KMS-11 (cell line): Measurements from ENCODE around the gene IPO4.

ENCODE experiments used
- H2AFZ ChIP-seq: fragments of 200-600 bp; sonication (generic); 2 replicates; pipeline ENCODE4 v1.6.1; 2016; ENCODE audit warnings: antibody characterized with exemption, mixed run types, low read depth
- H3K27ac ChIP-seq: fragments of 200-600 bp; sonication (generic); 2 replicates; pipeline ENCODE4 v1.6.1; 2016; ENCODE audit warnings: mild to moderate bottlenecking, mixed run types
- H3K27me3 ChIP-seq: fragments of 200-600 bp; sonication (generic); 2 replicates; pipeline ENCODE4 v1.6.1; 2017; ENCODE audit warnings: mild to moderate bottlenecking, low read depth, mixed run types, moderate library complexity; ENCODE audit not compliant: insufficient read depth
- H3K36me3 ChIP-seq: fragments of 200-600 bp; sonication (generic); 2 replicates; pipeline ENCODE4 v1.6.1; 2017; ENCODE audit warnings: mild to moderate bottlenecking, mixed run types; ENCODE audit not compliant: insufficient read depth
- H3K4me1 ChIP-seq: fragments of 200-600 bp; sonication (generic); 2 replicates; pipeline ENCODE4 v1.6.1; 2016; ENCODE audit warnings: mild to moderate bottlenecking, low read depth, mixed run types; ENCODE audit not compliant: poor library complexity, severe bottlenecking
- H3K4me2 ChIP-seq: fragments of 200-600 bp; sonication (generic); 2 replicates; pipeline ENCODE4 v1.7.0; 2016; ENCODE audit warnings: mild to moderate bottlenecking, mixed run types
- H3K4me3 ChIP-seq: fragments of 200-600 bp; sonication (generic); IDR thresholded peaks from 2 replicates; pipeline ENCODE4 v1.6.1; 2017; ENCODE audit warnings: low read depth, low read length, mixed read lengths; ENCODE audit not compliant: insufficient read depth
- H3K79me2 ChIP-seq: fragments of 200-600 bp; sonication (generic); 2 replicates; pipeline ENCODE4 v1.6.1; 2016; ENCODE audit warnings: low read depth, mixed run types; ENCODE audit not compliant: insufficient read depth
- H3K9ac ChIP-seq: fragments of 200-600 bp; sonication (generic); 2 replicates; pipeline ENCODE4 v1.6.1; 2016; ENCODE audit warnings: mild to moderate bottlenecking, mixed run types
- H4K20me1 ChIP-seq: fragments of 200-600 bp; sonication (generic); 2 replicates; pipeline ENCODE4 v1.6.1; 2016; ENCODE audit warnings: mild to moderate bottlenecking, mixed run types; ENCODE audit not compliant: insufficient read depth
- TF ChIP-seq, protein P1 (sequence below): fragments of 200-600 bp; sonication (generic); conservative IDR thresholded peaks from 2 replicates; pipeline ENCODE4 v1.6.1; 2017; ENCODE audit warnings: low read depth, mild to moderate bottlenecking, antibody characterized with exemption, low read length, moderate library complexity, mixed read lengths

The IPO4 gene

DNA sequence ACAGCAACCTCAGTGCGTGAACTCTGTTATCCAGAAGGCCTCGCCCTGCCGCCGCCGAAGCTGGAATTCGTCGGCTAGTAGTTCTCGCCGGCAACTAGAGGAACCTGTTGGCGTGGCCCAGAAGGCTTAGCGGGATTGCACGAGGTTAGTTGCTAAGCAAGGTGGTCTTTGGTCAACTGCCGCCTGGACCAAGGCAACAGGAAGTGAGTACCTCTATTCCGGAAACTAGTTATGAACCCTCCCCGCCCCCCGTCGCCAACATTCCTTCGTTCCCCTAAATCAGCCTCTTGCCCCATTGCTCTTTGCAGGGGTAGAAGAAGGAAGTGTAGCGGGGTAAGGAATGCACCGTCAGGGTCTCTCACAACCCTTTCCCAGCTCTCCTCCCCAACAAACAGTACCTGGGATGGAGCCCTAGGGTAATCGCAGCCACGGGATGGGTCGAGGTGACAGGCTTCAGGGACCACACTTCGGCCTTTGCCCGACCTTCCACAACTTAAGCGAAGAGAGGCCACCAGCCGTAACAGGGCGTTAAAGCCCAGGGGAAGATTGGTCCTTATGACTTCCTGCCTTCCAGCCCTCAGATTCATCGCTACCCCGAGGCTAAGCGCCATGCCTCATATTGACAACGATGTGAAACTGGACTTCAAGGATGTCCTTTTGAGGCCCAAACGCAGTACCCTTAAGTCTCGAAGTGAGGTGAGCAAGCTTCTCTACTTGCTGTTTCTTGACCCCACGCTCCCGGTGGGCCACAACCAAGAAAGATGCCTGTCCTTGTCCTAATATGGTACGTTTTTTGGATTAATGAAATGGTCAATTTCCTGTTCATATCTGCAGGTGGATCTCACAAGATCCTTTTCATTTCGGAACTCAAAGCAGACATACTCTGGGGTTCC, 44.3 kb upstream of the IPO4 start, which contains the start of gene GMPR2:
GMPR2 (plus strand) TSS at position 285 of the 893 bp plus-strand sequence; CDS start at position 610, 325 bp downstream.
- Histone ChIP-seq H3K4me1 (peaks cover 14% of the 10 kb centered on the region), H4K20me1 (no peaks in the 10 kb centered on the region), H3K79me2 (peaks cover 8% of the 10 kb centered on the region; the same call in 1 of the 2 replicates), H3K9ac (peak within 1 kb of the TSS; percentile 46; the same call in 1 of the 2 replicates), H3K36me3 (no peaks in the 10 kb centered on the region), H3K4me2 (peak within 1 kb of the TSS; percentile 76), H3K4me3 (no peak within 1 kb of the TSS), H3K27me3 (no peaks in the 10 kb centered on the region), H2AFZ (peak within 1 kb of the TSS; percentile 95), H3K27ac (peak within 1 kb of the TSS; percentile 57)
- TF ChIP-seq, protein P1, sequence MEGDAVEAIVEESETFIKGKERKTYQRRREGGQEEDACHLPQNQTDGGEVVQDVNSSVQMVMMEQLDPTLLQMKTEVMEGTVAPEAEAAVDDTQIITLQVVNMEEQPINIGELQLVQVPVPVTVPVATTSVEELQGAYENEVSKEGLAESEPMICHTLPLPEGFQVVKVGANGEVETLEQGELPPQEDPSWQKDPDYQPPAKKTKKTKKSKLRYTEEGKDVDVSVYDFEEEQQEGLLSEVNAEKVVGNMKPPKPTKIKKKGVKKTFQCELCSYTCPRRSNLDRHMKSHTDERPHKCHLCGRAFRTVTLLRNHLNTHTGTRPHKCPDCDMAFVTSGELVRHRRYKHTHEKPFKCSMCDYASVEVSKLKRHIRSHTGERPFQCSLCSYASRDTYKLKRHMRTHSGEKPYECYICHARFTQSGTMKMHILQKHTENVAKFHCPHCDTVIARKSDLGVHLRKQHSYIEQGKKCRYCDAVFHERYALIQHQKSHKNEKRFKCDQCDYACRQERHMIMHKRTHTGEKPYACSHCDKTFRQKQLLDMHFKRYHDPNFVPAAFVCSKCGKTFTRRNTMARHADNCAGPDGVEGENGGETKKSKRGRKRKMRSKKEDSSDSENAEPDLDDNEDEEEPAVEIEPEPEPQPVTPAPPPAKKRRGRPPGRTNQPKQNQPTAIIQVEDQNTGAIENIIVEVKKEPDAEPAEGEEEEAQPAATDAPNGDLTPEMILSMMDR = no peak

DNA sequence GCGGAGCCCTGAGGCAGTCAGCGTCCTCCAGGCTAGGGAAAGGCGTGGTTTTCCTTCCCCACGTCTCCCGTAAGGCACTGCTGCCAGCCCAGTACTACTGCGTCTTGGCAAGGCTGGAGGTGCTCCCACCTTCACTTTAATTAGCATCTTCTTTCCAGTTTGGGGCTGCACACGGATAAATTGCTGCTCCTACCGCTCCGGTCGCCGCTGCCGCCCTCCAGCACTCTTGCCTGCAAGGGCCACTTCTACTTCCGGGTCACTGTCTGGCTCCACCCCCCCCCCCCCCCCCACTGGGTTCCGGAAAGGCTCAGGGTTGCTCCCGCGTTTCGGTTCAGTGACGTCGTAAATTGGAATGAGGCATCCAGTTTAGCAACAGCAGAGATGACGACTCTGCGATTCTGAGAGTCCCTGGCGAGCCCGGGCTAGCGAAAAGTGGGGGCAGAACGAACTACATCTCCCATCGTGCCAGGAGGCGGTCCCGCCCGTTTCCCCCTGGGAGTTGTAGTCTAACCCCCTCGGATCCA, 43.6 kb upstream of the IPO4 start, which contains the start of gene NEDD8:
NEDD8 (minus strand) TSS at position 247 of the 524 bp plus-strand sequence; CDS start at position 147, 100 bp downstream.
- Histone ChIP-seq H3K4me2 (peak within 1 kb of the TSS; percentile 76), H3K9ac (peak within 1 kb of the TSS; percentile 46; the same call in 1 of the 2 replicates), H2AFZ (peak within 1 kb of the TSS; percentile 95), H3K27ac (peak within 1 kb of the TSS; percentile 57), H3K4me1 (peaks cover 14% of the 10 kb centered on the region), H3K79me2 (peaks cover 8% of the 10 kb centered on the region; the same call in 1 of the 2 replicates), H3K36me3 (no peaks in the 10 kb centered on the region), H3K4me3 (no peak within 1 kb of the TSS), H3K27me3 (no peaks in the 10 kb centered on the region), H4K20me1 (no peaks in the 10 kb centered on the region)
- TF ChIP-seq, protein P1 = no peak

DNA sequence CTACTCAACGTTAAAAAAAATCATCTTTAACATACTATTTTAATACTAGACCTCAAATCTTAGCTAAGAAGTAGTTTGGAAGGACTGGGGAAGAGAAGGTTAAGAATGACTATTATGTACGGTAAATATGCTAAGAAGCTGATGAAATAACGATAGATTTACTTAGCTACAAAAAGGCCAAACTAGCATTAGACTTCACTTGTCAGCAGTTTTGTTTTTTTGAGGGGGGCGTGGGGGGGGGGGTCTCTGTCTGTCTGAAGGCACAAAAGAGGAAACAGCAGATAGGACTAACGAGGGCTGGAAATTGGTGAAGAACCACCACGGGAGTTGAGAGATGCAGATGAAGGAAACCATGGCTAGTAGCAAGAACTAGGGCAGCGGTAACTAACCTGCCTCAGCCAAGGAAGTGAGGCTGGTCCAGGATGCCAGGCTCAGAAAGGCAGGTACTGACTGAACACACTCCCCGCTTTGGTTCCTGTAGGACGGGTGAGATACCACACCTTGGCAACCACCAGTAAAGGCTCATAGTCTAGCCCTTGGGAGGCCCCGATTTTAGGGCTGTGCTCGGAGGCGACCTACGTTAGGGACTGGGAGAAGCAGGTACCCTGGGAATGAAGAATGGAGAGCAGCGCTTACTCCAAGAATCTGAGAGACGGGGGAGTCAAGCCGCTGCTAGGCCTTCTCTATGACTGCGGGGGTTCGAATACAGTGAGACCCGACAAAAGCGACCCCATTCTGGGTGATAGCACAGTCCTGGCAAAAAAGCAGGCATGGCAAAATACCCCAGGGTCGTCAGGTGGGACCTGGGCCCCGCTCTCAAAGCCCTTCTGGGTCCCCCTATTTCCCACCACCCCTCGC, 42.9 kb upstream of the IPO4 start:
- peak overlapping the region; percentile 95 for H2AFZ ChIP-seq
- no peak overlapping the region for H3K4me3 ChIP-seq
- peak overlapping the region; percentile 35; the same call in 1 of the 2 replicates for H3K9ac ChIP-seq
- H3K4me2 ChIP-seq = peak overlapping the region; percentile 71
- H3K4me1 ChIP-seq = peaks cover 14% of the 10 kb centered on the region
- H3K79me2 ChIP-seq = peaks cover 8% of the 10 kb centered on the region; the same call in 1 of the 2 replicates
- H3K27me3 ChIP-seq = no peaks in the 10 kb centered on the region
- TF ChIP-seq, protein P1 = no peak
- no peaks in the 10 kb centered on the region for H4K20me1 ChIP-seq
- H3K36me3 ChIP-seq = no peaks in the 10 kb centered on the region
- H3K27ac ChIP-seq = peak overlapping the region; percentile 32; the same call in 1 of the 2 replicates

DNA sequence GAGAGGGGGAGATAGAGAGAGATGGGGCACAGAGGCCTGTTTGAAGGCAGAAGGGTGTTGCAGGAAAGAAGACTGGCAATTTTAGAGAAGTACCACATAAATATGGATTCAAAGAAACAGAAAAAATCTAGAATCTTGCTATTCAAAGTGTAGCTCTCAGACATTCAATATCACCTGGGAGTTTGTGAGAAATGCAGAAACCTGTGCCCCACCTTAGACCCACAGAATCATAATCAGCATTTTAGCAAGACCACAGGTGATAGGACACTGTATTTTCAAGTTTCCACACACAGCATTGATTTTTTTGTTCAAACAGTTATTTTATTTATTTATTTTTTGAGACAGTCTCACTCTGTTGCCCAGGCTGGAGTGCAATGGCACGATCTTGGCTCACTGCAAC, 40.3 kb upstream of the IPO4 start:
- Histone ChIP-seq H3K4me1 (peaks cover 7% of the 10 kb centered on the region), H3K4me2 (no peak overlapping the region), H3K27ac (no peak overlapping the region), H3K9ac (no peak overlapping the region), H3K79me2 (peaks cover 8% of the 10 kb centered on the region; the same call in 1 of the 2 replicates), H3K4me3 (no peak overlapping the region), H4K20me1 (no peaks in the 10 kb centered on the region), H3K36me3 (no peaks in the 10 kb centered on the region), H3K27me3 (no peaks in the 10 kb centered on the region), H2AFZ (no peak overlapping the region)
- TF ChIP-seq, protein P1 = no peak
